LoVo (cell line): Measurements from ENCODE around the gene TJP1.

Experiments used
- DNase-seq: peaks from one replicate; pipeline ENCODE4 v3.0.0-alpha.2; 2016; ENCODE audit warnings: low spot score

The TJP1 gene

DNA sequence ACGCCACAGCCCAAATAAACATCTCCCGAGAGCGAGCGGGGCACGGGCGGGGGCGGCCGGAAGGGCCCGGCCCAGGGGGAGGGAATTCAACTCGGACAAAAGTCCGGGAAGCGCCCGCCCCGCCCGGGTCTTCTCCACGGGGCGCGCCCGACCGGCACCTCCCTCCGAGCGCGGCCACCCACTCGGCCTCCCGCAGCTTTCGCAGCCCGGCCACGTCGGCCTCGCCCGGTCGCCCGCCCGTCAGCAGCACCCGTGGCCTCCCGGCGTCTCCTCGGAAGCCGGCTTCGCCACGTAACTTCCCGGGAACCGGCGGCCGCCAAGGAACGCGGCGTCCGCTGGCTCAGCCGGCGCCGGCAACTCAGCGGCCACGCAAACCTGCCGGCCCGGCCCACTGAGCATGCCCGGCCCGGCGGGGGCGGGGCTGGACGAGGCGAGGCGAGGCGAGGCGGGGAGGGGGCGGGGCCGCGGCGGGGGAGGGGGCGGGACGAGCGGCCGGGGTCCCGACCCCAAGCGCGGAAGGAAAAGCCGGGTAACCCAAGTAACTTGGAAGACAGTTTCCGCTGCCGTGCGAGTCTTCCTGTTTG is at the start of gene TJP1:
TJP1 (minus strand) TSS at position 369 of the 584 bp plus-strand sequence. CDS start 440 bp downstream, outside the sequence.
- DNase-seq = peak; percentile 81

DNA sequence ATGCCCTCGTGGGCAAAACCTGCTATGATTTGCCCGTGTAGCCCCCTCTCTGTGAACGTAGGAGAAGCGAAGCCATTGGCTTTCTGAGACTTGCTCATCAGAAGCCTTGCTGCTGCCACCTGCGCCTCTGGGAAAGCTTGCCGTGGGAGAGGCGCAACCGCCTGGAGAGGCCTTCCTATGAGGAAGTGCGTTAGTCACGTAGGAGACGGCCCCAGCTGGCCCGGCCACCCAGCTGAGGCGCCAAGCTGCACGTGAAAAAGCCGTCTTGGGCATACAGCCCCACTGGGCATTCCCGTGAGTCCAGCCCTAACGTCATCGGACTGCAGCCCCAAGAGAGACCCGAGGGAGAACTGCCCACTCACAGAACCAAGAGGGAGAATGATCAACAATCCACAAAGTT is 49.1 kb upstream of the TJP1 start:
- DNase-seq = no peak

DNA sequence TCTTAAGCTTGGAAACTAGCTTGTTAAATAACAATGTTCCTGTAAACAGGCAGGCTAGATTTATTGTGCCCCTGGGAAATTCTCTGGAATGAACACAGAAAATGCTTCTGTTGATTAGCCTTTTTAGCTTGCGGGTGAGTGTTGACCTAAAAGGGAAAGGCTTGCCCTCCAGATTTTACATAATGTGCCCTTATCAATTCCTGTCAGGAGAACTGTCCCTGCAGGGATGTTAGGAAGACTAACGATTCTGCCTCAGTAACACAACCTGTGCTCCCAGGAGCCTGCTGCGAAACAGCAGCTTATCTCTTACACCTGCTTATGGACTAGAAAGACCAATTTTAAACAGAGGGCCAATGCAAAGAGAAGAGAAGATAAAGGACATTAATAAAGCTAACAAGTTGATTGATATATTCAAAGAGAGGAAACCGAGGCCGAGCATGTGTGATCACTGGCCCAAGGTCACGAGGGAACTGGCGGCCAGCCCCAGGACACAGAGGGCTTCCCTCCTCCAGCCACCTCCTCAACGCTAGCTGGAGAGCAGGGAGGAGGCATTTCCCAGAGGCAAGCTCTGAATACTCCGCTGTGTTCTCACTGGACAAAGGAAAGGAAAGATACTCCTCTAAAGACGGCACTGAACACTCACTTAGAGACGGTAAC is 48.4 kb upstream of the TJP1 start:
- no peak for DNase-seq

DNA sequence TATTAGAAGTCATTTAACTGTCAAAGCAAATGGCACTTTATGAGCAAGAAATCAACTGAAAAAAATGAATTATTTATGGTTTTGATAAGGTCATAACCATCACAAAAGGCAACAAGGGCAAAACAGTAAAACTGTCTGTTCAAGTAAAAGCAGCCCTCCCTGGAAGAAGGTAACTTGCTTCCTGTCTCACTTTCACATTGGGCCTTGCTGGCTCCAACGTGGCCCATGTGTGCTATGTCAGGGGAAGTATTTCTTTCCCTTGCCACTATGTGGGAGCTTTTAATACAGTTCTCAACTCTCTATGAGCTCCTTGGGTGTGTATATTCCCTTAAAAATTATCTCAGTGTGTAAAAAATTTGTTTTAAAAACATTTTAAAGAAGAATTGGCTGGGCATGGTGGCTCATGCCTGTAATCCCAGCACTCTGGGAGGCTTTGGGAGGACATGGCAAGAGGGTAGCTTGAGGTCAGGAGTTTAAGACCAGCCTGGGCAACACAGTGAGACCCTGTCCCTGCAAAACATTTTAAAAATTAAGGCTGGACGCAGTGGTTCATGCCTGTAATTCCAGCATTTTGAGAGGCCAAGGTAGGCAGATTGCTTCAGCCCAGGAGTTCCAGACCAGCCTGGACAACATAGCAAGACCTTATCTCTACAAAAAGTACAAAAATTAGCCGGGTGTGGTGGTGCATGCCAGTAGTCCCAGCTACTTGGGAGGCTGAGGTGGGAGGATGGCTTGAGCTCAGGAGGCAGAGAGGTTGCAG is 45.2 kb upstream of the TJP1 start:
- DNase-seq = no peak

DNA sequence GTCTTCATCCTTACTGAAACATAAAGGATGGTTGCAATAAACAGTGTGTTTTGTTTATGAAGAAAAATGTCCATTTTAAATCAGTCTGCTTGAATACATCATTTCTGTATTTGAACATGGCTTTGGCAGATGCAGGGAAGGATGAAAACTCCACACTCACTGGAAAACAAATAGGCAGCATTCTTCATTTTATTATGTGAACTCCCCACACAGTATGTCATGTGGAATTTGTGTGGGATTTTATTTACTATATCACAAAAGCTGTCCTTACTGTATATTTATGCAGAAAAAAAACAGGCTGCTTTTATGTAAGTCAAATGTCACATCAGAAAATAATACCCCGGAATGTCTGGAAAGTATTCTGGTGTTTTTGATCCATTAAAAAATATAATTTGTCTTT is 44.1 kb upstream of the TJP1 start:
- no peak for DNase-seq

DNA sequence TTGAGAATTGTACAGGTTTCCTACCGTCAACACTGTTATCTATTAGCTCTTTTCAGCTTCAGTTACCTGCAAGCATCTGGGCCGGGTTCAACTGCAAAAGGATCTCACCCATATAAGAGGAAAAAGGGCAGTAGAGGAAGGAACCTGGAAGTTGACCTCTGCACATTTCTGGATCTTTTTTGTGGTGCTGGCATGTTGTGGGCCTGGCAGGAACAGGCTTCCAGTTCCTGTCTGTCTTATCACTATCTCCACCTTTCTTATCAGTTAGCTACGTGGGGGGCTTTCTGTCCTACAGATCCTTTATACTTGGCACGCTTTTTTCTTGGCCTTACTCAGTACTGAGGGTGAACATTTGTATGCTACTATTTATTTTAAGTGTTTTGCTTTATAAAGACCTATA is 42.2 kb upstream of the TJP1 start:
- no peak for DNase-seq

DNA sequence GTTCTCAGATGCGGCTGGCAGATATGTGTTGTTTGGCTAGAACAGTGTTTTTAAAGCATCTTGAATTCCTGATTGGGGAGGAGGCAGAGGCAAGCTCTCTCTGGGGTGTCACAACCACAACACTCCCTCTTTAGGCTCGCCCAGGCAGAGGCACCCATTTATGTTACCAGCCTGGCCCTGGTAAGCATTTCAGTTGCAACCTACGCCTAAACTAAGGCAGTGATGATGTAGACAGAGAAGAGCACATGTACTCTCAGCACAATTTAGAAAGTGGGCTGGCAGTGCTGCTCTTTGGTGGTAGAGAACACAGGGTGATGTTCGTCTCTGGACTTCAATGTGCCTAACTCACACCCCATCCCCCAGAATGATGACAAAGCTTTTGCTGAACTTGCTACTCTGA is 41.2 kb upstream of the TJP1 start:
- no peak for DNase-seq

DNA sequence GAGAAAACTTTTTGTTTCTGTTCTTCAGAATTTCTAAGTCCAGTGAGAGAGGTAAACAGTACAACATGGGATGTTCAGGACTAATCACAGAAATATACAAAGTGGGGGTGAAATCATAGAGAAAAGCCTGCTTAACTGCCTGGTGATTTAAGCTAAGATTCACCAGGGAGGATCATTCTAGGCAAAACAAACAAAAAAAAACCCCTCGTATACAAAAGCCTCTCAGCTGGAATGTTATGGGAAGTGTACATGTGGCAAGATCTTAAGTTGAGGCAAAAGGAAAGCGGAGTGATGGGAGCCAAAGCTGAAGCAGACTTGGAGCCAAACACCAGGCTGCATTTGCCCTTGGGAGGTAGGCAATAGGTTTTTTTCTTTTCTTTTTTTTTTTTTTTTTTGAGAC is 40.0 kb upstream of the TJP1 start:
- DNase-seq = no peak

DNA sequence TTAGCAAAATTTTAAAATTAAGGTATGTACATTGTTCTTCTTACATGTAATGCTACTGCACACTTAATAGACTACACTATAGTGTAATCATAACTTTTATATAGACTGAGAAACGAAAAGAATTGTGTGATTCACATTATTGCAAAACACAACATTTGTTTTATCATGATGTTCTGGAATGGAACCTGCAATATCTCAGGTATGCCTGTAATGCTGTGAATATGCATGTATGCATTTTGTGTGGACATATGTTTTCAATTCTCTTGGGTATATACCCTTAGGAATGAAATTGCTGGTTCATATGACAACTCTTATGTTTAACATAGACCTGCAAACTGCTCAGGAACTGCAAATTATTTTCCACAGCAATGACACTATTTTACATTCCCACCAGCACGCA is 38.6 kb upstream of the TJP1 start:
- DNase-seq = no peak

DNA sequence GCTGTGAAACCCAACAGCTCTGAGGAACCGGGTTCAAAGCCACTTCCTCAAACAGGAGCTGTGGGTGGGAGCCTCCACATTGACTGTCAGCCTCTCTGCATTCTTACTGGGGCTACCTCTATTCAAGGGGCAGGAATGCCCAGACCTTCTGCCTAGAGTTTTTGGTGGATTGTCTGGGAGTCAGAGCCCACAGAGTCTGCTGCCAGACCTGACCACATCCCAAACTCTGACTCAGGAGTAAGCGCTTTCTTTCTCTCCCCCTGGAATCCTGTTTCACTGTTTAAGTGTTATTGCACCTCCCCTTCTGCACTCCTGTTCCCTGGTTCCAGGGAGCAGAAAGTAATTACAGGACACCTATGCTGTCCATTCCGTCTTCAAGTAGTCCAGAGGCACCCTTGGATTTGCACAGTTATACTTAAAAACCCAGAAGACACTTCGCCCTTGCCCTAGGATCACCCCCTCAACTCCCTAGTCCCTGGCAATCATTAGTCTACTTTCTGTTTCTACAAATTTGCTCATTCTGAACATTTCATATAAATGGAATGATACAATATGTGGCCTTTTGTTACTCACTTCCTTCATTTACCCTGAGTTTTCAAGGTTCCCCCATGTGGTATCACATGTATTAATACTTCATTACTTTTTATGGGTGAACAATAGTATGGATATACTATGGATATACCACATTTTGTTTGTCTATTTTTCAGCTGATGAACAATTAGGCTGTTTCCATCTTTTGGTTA is 37.9 kb upstream of the TJP1 start:
- no peak for DNase-seq

DNA sequence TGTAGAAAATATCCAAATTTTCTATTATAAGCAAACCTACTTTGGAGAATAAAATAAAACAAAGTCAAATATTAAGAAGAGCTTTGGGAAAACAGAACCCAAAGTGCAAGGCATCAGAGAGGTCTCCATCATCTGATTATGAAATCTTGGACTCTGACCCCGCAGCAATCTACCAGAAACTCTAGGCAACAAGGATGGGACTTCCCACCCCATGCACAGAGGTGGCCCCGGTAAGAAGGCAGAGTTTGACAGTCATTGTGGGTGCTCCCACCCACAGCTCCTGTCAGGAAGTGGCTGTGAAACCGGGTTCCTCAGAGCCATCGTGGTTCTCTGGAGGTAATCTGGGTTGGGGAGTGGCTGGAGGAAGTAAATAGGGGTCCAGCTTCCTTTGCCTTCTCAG is 37.0 kb upstream of the TJP1 start:
- no peak for DNase-seq

DNA sequence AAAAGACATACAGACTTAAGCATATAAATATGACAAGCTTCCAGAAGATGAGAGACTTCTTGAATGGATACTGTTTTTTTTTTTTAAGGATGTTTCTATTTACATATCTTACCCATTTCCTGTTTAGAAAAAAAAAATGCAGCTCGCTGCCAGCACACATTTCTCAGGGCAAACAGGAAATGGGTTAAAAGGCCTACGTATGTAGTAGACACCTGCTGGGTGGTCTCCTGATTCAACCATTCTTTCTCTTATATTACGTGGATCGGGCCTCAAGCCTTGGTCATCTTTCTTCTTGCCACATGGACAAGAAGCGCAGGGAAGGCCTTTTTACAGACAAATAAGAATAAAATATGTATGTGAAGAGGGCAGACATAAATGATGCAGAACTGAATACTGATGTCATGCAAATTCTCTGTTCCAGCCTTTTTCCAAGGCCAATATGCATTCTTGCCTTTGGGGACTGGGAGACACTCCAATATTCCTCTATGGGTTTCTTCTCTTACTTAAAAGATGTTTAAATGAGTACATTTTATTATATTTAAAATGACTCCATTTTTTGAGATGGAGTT is 35.0 kb upstream of the TJP1 start:
- no peak for DNase-seq

DNA sequence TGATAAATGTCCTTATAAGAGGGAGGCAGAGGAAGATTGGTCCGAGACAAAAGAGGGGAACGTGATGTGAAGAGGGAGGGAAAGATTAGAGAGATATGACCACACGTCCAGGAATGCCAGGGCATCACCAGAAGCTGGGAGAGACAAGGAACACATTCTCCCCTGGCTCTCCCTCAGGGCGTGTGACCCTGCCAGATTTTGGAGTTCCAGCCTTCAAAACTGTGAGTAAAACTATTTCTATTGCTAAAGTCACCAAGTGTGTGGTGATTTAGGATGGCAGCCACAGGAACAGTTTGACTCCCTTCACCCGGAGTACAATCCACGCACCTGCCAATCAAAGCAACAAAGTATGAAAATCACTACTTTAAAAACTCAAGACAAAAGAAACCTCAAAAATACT is 32.1 kb upstream of the TJP1 start:
- no peak for DNase-seq

DNA sequence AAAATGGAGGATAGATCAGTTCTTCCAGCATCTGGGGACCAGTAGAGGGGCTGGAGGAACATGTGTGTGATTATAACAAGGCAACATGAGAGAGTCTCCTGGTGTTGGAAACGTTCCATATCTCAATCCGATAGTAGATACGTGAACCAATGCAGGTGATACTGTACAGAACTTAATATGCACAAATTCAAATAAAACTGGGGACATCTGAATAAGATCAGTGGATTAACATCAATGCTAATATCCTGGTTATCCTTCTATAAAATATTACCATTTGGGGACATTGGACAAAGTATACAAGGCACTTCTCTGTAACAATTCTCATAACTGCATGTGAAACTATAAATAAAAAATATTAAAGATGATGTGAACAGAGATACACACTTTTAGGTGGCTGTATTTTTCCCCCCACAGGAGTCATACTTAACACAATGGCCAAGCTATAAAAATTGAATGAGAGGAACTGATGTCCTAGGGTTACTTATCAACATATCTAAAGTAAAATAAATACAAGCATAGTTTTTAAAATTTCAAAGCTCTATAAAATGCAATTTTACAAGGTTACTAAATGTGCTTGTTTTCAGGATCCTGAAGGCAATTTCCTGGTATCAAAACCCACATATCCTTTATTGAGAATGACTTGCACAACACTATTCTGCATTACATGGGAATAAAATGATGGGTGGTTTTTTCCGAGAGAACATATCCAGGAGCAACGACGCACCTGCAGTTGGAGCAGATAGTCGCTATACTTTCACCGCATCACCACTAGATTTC is 31.1 kb upstream of the TJP1 start:
- no peak for DNase-seq

DNA sequence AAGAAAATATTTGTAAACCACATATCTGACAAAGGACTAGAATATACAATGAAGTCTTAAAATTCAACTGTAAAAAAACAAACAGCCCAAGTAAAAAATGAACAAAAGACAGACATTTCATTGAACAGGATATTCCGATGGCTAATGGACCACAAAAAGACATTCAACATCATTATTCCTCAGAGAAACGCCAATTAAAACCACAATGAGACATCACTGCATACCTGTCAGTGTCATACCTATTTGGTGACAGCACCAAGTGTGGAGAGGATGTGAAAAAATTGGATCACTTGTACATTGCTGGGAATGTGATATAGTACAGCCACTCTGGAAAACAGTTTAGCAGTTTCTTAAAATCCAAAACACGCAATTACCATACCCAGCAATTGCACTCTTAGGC is 29.9 kb upstream of the TJP1 start:
- DNase-seq = no peak

DNA sequence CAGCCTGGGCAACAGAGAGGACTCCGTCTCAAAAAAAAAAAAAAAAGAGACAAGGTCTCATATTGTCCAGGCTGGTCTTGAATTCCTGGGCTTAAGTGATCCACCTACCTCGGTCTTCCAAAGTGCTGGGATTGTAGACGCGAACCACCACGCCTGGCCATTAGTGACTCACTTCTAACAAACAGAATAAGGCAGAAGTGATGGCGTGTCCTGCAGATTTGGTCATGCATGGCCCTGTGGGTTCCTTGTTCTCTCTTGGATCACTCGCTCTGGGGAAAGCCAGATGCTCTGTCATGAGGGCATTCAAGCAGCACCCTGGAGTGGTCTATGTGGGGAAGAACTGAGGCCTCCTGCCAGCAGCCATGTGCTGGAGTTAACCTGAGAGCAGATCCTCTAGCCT is 27.4 kb upstream of the TJP1 start:
- DNase-seq = no peak

DNA sequence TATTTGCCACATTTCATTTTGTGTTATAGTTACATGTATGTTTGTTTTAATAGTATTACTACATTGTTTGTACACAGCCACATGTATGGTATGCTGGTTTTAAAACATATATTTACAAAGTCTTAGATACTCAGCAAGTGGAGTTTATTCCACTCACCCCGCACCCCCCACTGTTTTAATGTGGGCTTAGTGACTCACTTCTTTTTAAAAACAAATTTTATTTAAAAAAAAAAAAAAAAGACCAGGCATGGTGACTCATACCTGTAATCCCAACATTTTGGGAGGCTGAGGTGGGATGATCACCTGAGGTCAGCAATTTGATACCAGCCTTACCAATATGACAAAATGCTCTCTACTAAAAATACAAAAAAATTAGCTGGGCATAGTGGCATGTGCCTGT is 26.9 kb upstream of the TJP1 start:
- no peak for DNase-seq

DNA sequence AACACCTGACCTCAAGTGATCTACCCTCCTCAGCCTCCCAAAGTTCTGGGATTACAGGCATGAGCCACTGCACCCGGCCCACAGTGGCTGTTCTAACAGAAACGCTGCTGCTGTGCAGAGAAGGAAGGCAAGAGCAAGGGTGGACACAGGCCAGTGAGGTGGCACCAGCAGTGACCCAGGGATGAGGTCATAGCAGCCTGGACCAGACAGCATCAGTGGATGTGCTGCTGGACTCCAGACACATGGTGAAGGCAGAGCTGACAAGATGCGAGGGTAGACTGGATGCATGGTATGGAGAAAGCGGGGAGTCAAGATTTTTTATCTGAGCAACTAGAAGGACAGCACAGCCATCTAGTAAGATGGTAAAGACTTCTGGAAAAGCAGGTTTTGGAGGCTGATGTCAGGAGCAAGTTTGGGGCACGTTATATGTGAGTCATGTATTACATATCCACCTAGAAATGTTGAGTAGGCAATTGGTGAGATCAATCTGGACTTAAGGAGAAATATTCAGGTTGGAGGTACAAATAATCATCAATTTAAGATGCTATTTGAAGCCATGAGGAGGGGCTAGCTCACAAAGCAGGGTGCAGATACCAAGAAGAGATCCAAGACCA is 22.1 kb upstream of the TJP1 start:
- DNase-seq = no peak

DNA sequence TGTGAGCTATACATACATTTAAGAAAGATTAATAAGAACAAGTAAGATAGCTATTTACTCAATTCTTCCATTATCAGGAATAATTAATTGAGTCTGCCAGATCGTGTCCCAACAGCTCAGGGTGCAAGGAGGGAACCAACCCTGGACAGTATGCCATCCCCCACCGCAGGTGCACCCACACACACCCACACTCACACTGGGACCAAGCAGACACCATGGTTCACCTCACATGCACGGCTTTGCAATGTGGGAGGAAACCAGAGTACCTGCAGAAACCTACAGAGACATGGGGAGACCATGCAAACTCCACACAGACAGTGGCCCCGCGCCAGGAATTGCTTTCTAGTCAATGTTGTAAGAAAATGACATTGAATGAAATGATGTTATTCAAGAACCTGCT is 20.0 kb upstream of the TJP1 start:
- no peak for DNase-seq

DNA sequence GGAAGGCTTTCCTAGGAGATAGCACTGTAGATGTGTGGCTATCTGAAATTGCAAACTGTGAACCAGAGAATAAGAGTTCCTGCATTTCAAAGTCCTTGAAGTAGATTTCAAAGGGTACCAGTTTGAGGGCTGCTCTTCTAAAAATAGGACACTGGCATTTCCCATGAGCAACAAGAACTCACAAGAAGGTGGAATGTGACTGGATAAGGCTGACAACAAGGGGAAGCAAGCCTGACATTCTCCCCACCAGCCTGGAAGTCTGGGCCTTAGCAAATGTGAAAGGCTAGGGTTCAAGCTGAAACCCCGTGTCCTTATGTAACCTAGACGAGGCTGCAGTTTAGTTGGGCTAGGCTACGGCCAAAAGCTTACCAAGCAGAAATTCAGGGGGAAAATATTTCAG is 18.7 kb upstream of the TJP1 start:
- no peak for DNase-seq

DNA sequence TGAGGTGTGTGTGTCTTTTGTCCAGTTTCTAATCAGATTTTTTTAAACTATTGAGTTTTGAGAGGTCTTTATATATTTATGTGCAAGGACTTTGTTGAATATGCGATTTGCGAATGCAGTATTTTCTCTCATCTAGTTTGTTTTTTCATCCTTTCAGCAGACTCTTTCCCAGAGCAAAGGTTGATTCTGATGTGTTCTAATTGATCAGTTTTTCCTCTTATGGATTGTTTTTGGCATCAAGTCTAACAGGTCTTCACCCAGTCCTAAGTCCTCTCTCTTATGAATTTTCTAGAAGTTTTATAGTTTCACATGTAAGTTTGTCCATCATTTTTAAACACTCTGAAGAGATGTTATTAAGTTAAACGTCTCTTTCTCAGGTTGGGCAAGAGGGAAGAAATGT is 17.8 kb upstream of the TJP1 start:
- DNase-seq = no peak
